GM18909 (cell line): ENCODE measurements around the gene RDM1.

Experiments
- ATAC-seq: cut with Tn5 transposase; IDR thresholded peaks from one replicate; pipeline ENCODE4 v1.9.1; 2021; ENCODE audit warnings: mild to moderate bottlenecking; ENCODE audit not compliant: unreplicated experiment, poor library complexity

Gene RDM1

GRCh38 chr17:35936063-35936462, 5.5 kb upstream of the RDM1 start:
- no peak for ATAC-seq

- ATAC-seq: no peak
Measured at GRCh38 chr17:35934760-35935159, 4.2 kb upstream of the RDM1 start.

GRCh38 chr17:35932586-35932985, 2.0 kb upstream of the RDM1 start:
- ATAC-seq: no peak

GRCh38 chr17:35931794-35932425, 1.3 kb upstream of the RDM1 start:
- no peak for ATAC-seq

GRCh38 chr17:35927714-35928113, 2.9 kb downstream of the RDM1 start:
- no peak for ATAC-seq

- no peak for ATAC-seq
Measured at GRCh38 chr17:35923609-35924114, 6.9 kb downstream of the RDM1 start.

- ATAC-seq: no peak
Measured at GRCh38 chr17:35920229-35920628, 10.3 kb downstream of the RDM1 start.

GRCh38 chr17:35918665-35919064, 11.9 kb downstream of the RDM1 start:
- ATAC-seq: no peak

GRCh38 chr17:35917519-35918213, 12.9 kb downstream of the RDM1 start:
- no peak for ATAC-seq

- no peak for ATAC-seq
Measured at GRCh38 chr17:35915153-35915964, 15.2 kb downstream of the RDM1 start.

- no peak for ATAC-seq
Measured at GRCh38 chr17:35914354-35914753, 16.2 kb downstream of the RDM1 start.

GRCh38 chr17:35913609-35914008, 17.0 kb downstream of the RDM1 start:
- ATAC-seq: no peak

- no peak for ATAC-seq
Measured at GRCh38 chr17:35912942-35913341, 17.6 kb downstream of the RDM1 start.

GRCh38 chr17:35912339-35912912, 18.1 kb downstream of the RDM1 start:
- no peak for ATAC-seq

- no peak for ATAC-seq
Measured at GRCh38 chr17:35909408-35909807, 21.2 kb downstream of the RDM1 start.

GRCh38 chr17:35907691-35908090, 22.9 kb downstream of the RDM1 start:
- no peak for ATAC-seq

- no peak for ATAC-seq
Measured at GRCh38 chr17:35906926-35907637, 23.5 kb downstream of the RDM1 start.

- ATAC-seq: no peak
Measured at GRCh38 chr17:35906191-35906925, 24.2 kb downstream of the RDM1 start.

GRCh38 chr17:35903451-35903850, 27.1 kb downstream of the RDM1 start:
- ATAC-seq: no peak
